ENCODE data around the gene CACNA1I. TPM values are rescaled to one million over a fixed set of nuclear protein-coding genes. Genes with fewer than 3 reads are reported as not detected.

Gene CACNA1I
- total and polyA plus RNA-seq, 2 of the 8 experiments (the other 6 are each of a cell fraction or from before 2014, with no cell fraction given) = 0.77 to 1.2 TPM

DNA sequence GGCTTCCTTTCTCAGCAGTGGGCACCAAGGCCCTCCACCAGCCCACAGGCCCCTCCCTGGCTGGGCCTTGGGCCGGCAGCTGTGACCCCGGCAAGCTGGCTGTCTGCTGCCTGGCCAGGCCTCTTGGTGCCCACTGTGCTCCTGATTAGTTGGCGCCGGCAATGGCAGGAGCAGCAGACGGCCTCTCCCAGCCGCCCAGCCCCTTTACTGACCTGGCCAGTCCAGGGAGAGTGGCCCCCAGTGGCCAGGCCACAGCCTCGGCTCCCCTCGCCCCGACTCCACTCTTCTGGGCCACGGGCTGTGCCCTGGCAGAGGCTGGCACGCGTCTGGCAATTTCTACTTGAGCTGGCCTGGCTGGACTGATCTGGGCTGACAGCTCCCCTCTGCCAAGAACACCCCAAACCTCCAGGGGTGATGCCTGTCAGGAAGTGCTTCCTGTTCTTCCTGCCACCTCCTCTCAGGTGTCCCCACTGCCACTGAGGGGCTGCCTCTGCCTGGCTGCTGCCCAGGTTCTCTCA lies 58.1 kb downstream of the CACNA1I start (continued):
- no peak for TF ChIP-seq BRCA1 (IDR thresholded peaks at IDR 0.05; ENCODE audit: low read depth, low read length)
- no peak for TF ChIP-seq CHD2 (IDR thresholded peaks at IDR 0.05; ENCODE audit: low read length)
- no peak for TF ChIP-seq CBX5 (IDR thresholded peaks at IDR 0.05; ENCODE audit: low read depth, low read length)
- TF ChIP-seq SIN3A (conservative IDR thresholded peaks at IDR 0.05 in 1 of 2, IDR thresholded peaks at IDR 0.05 in 1 of 2; ENCODE audit: low read depth in 1 of 2, low read length in 2 of 2) = no peak
- TF ChIP-seq JUN (IDR thresholded peaks at IDR 0.05; ENCODE audit: low read depth, low read length) = no peak
- TF ChIP-seq TEAD4 (IDR thresholded peaks at IDR 0.05; ENCODE audit: low read depth, low read length) = no peak
